Breast epithelium (tissue), 3 donors: ENCODE results near the gene NUCB1.

Experiments used
- CTCF ChIP-seq, 3 donors: fragments of 450-650 bp; IDR thresholded peaks; one replicate each; pipeline ENCODE4 v1.5.1; 2016 to 2017; ENCODE audit warnings: antibody characterized with exemption in 3 of 3, mild to moderate bottlenecking in 3 of 3, moderate library complexity in 3 of 3
- POLR2A ChIP-seq: fragments of 450-650 bp; IDR thresholded peaks from one replicate; pipeline ENCODE4 v1.6.1; 2016; ENCODE audit warnings: antibody characterized with exemption, mild to moderate bottlenecking, moderate library complexity

GRCh38 chr19:48926909-48927308, 26.8 kb downstream of the NUCB1 start:
- TF ChIP-seq CTCF (IDR thresholded peaks at IDR 0.05) (no peak), POLR2A (no peak)
